ENCODE results near the gene COL5A1.

The COL5A1 gene

DNA sequence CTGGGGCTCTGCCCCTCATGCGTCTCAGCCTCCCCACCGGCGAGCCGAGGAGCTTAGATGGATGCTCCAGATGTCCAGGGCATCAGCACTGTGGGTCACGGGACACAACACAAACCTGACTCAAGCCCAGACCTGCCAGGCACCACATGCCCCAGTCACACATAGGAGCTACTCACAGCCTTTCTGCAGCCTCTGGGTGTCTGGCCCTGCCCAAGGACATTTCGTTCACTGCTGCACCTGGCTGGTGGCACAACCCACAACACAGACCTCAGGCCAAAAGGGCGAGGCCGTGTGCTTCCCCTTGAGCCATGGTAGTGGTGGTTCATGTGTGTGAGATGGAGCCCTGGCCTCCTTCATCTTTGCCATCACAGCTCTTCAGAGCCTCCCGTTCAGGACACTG lies 149.4 kb downstream of the COL5A1 start:
- no CpG with 5 or more reads among the region's 9 CpGs for WGBS (ENCODE audit: insufficient coverage, insufficient read length)

DNA sequence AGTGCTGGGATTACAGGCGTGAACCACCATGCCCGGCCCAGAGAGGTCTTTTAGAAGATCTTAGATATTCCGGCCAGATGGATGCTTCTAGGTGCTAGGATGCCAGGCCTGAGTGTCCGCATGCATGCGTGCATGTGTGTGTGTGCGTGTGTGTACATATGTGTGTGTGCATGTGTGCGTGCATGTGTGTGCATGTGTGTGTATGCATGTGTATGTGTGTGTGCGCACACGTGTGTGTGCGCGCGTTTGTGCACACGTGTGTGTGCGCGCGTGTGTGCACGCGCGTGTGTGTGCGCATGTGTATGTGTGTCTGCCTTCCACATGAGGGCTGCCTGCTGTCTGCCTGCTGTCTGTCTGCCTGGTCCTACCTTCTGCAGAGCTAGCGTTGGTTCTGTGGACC lies 151.0 kb downstream of the COL5A1 start:
- no CpG with 5 or more reads among the region's 21 CpGs for WGBS (ENCODE audit: insufficient coverage, insufficient read length)

More for the DNA sequence above, 149.4 kb downstream of the COL5A1 start:
- no peak overlapping the region for H3K4me3 ChIP-seq (ENCODE audit: low read length)
- no peaks in the 10 kb centered on the region for H3K9me3 ChIP-seq (ENCODE audit: control insufficient read depth, insufficient read depth, low read length)
- DNase-seq (ENCODE audit: low read depth, low spot score) = no peak
- H3K27ac ChIP-seq (ENCODE audit: low read length) = no peak overlapping the region
- H3K4me1 ChIP-seq (ENCODE audit: control insufficient read depth, insufficient read depth, low read length) = no peaks in the 10 kb centered on the region
- no peaks in the 10 kb centered on the region for H3K27me3 ChIP-seq (ENCODE audit: control insufficient read depth, insufficient read depth, low read length)
- H3K36me3 ChIP-seq (ENCODE audit: control insufficient read depth, insufficient read depth, low read length) = no peaks in the 10 kb centered on the region

DNA sequence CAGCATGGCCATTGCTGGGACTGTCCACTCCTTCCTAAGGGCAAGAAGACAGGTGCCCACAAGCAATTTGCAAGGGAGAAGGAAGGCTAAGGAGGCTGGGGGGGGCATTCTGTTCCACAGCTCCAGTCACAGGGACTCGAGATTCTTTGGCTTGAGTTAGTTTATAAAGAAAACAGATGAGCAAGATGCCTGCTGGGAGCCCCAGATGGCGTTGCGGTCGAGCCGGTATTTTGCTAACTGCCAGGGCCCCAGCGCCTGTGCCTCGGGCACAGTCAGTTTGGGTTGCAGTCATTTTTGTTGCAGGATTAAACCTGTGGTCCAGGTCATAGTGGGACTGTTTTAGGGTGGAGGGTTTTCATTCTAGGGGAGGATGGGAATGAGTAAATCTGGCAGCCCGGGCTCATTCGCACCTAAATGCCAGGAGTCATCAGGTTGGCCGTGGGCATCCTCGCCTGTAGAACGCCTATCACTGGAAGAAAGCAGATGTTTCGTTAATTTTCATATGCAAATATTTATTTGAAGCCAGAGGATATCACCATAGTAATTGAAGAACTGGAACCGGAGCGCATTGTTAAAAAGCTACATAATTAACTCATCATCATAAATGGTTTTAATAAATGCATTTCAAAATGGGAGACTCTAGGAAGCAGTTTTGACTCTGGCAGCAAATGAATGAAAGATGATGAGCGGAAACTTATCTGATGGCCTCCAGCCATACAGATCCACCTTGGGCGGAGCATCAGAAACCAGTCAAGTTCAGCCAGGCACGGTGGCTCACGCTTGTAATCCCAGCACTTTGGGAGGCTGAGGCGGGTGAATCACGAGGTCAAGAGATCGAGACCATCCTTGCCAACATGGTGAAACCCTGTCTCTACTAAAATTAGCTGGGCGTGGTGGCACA lies 151.9 kb downstream of the COL5A1 start:
- H3K27ac ChIP-seq (ENCODE audit: low read length) = no peak overlapping the region
- H3K9me3 ChIP-seq (ENCODE audit: control insufficient read depth, insufficient read depth, low read length) = no peaks in the 10 kb centered on the region
- H3K4me3 ChIP-seq (ENCODE audit: low read length) = no peak overlapping the region
- no CpG with 5 or more reads among the region's 23 CpGs for WGBS (ENCODE audit: insufficient coverage, insufficient read length)
- H3K27me3 ChIP-seq (ENCODE audit: control insufficient read depth, insufficient read depth, low read length) = no peaks in the 10 kb centered on the region
- no peaks in the 10 kb centered on the region for H3K4me1 ChIP-seq (ENCODE audit: control insufficient read depth, insufficient read depth, low read length)
- DNase-seq (ENCODE audit: low read depth, low spot score) = no peak
- no peaks in the 10 kb centered on the region for H3K36me3 ChIP-seq (ENCODE audit: control insufficient read depth, insufficient read depth, low read length)

More for the DNA sequence above, 151.0 kb downstream of the COL5A1 start:
- DNase-seq (ENCODE audit: low read depth, low spot score) = no peak
- no peaks in the 10 kb centered on the region for H3K27me3 ChIP-seq (ENCODE audit: control insufficient read depth, insufficient read depth, low read length)
- no peaks in the 10 kb centered on the region for H3K4me1 ChIP-seq (ENCODE audit: control insufficient read depth, insufficient read depth, low read length)
- no peaks in the 10 kb centered on the region for H3K9me3 ChIP-seq (ENCODE audit: control insufficient read depth, insufficient read depth, low read length)
- H3K27ac ChIP-seq (ENCODE audit: low read length) = no peak overlapping the region
- no peaks in the 10 kb centered on the region for H3K36me3 ChIP-seq (ENCODE audit: control insufficient read depth, insufficient read depth, low read length)
- H3K4me3 ChIP-seq (ENCODE audit: low read length) = no peak overlapping the region

DNA sequence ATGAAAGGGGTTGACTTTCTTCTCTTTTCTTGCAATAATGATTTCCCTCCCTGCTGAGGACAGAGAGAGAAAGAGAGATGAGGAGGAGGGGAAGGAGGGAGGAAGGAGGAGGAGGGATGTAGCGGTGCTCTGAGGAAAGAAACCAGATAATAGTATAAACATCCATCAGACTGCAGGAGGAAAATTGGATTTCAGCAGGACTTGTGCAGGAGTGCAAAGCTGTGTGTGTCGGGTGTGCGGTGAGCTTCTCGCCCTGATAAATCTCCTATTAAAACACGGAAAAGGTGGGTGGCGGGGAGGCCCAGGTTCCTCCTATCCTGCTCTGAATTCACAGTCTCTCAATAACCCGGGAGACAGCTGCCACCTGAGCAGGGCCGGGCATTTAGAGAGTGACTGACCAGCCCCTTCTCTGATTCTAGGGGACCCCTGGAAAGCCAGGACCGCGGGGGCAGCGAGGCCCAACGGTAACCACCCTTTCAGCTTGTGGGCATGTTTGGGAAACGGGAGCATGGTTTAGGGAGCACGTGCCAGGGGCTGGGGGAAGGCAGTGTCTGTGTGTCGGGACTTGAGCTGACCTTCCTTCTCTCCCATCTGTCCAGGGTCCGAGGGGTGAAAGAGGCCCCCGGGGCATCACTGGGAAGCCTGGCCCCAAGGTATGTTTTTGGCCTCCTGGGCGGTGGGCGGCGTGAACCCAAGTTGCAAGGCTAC lies 153.2 kb downstream of the COL5A1 start:
- no peaks in the 10 kb centered on the region for H3K27me3 ChIP-seq (ENCODE audit: control insufficient read depth, insufficient read depth, low read length)
- no peak overlapping the region for H3K27ac ChIP-seq (ENCODE audit: low read length)
- no peak overlapping the region for H3K4me3 ChIP-seq (ENCODE audit: low read length)
- H3K4me1 ChIP-seq (ENCODE audit: control insufficient read depth, insufficient read depth, low read length) = no peaks in the 10 kb centered on the region
- WGBS (ENCODE audit: insufficient coverage, insufficient read length) = no CpG with 5 or more reads among the region's 20 CpGs
- DNase-seq (ENCODE audit: low read depth, low spot score) = no peak
- H3K9me3 ChIP-seq (ENCODE audit: control insufficient read depth, insufficient read depth, low read length) = no peaks in the 10 kb centered on the region
- H3K36me3 ChIP-seq (ENCODE audit: control insufficient read depth, insufficient read depth, low read length) = no peaks in the 10 kb centered on the region

DNA sequence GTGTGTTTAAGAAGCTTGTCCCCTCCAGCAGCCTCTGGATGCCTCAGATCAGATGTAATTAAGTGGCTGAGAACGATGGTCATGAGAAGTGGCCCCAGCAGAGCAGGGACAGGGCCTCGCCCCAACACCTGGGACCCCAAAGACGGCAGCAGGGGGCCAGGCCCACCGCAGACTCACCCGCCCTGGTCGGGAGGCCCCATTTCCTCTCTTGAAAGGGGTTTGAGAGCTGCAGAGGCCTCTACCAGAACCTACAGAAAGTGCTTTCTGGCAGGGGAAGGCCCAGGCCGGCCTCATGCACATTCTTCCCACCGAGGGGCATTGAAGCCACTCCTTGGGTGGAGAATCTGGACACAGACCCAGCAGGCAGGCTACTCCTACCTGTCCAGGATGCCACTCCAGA lies 153.8 kb downstream of the COL5A1 start:
- no CpG with 5 or more reads among the region's 8 CpGs for WGBS (ENCODE audit: insufficient coverage, insufficient read length)
- H3K9me3 ChIP-seq (ENCODE audit: control insufficient read depth, insufficient read depth, low read length) = no peaks in the 10 kb centered on the region
- H3K4me3 ChIP-seq (ENCODE audit: low read length) = no peak overlapping the region
- H3K4me1 ChIP-seq (ENCODE audit: control insufficient read depth, insufficient read depth, low read length) = no peaks in the 10 kb centered on the region
- H3K27ac ChIP-seq (ENCODE audit: low read length) = no peak overlapping the region
- H3K27me3 ChIP-seq (ENCODE audit: control insufficient read depth, insufficient read depth, low read length) = no peaks in the 10 kb centered on the region
- no peak for DNase-seq (ENCODE audit: low read depth, low spot score)
- no peaks in the 10 kb centered on the region for H3K36me3 ChIP-seq (ENCODE audit: control insufficient read depth, insufficient read depth, low read length)

DNA sequence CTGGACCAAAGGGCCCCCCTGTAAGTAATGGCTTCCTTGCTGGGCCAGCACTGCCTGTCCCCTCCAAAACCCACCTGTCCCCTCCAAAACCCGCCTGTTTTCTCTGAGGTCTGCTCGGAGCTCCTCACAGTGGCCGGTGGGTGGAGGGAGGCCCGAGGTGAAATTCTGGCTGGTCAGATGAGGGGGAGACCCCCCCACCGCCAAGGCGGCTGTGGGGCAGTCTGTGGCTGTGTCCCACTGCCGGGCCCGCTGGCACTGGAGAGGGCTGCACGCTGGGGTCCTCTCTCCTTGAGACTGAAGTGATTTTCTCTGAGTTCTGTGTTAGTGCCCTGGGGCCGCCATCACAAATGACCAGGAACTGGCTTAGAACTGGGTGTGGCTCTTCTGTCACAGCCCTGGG lies 155.3 kb downstream of the COL5A1 start:
- no CpG with 5 or more reads among the region's 10 CpGs for WGBS (ENCODE audit: insufficient coverage, insufficient read length)
- H3K36me3 ChIP-seq (ENCODE audit: control insufficient read depth, insufficient read depth, low read length) = no peaks in the 10 kb centered on the region; the same call in 1 of the 2 replicates
- no peak overlapping the region for H3K27ac ChIP-seq (ENCODE audit: low read length)
- no peaks in the 10 kb centered on the region for H3K4me1 ChIP-seq (ENCODE audit: control insufficient read depth, insufficient read depth, low read length)
- no peaks in the 10 kb centered on the region for H3K9me3 ChIP-seq (ENCODE audit: control insufficient read depth, insufficient read depth, low read length)
- no peak for DNase-seq (ENCODE audit: low read depth, low spot score)
- H3K27me3 ChIP-seq (ENCODE audit: control insufficient read depth, insufficient read depth, low read length) = no peaks in the 10 kb centered on the region
- H3K4me3 ChIP-seq (ENCODE audit: low read length) = no peak overlapping the region

DNA sequence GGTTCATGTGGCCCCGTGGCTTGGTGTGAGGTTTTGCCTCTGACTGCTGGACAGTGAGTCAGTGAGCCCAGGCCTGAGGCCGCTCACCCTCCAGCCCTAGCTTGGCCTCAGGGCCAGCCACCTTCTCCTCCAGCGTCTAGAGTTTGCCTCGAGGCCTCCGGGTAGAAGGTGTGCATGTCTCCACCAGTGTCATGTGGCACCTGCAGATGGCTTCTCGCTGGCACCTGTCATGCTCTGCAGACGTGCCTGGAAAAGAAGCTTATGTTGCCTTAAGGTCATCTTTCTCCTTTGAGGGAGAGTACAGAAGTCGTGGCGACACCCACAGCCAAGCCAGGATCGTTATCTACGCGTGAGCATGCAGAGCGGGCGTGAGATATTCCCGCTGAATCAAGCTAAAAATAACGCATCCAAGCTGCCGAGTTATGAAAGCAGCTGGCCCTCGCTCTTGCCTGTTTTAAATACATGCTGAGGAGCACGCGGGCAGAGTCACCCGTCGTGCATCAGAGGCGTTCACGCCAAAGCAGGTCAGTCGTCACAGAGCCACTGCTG lies 159.3 kb downstream of the COL5A1 start:
- Histone ChIP-seq H3K4me3 (ENCODE audit: low read length) (no peak overlapping the region), H3K9me3 (ENCODE audit: control insufficient read depth, insufficient read depth, low read length) (no peaks in the 10 kb centered on the region), H3K36me3 (ENCODE audit: control insufficient read depth, insufficient read depth, low read length) (no peaks in the 10 kb centered on the region; the same call in 1 of the 2 replicates), H3K4me1 (ENCODE audit: control insufficient read depth, insufficient read depth, low read length) (no peaks in the 10 kb centered on the region), H3K27ac (ENCODE audit: low read length) (no peak overlapping the region), H3K27me3 (ENCODE audit: control insufficient read depth, insufficient read depth, low read length) (no peaks in the 10 kb centered on the region)
- WGBS (ENCODE audit: insufficient coverage, insufficient read length) = no CpG with 5 or more reads among the region's 25 CpGs
- no peak for DNase-seq (ENCODE audit: low read depth, low spot score)

DNA sequence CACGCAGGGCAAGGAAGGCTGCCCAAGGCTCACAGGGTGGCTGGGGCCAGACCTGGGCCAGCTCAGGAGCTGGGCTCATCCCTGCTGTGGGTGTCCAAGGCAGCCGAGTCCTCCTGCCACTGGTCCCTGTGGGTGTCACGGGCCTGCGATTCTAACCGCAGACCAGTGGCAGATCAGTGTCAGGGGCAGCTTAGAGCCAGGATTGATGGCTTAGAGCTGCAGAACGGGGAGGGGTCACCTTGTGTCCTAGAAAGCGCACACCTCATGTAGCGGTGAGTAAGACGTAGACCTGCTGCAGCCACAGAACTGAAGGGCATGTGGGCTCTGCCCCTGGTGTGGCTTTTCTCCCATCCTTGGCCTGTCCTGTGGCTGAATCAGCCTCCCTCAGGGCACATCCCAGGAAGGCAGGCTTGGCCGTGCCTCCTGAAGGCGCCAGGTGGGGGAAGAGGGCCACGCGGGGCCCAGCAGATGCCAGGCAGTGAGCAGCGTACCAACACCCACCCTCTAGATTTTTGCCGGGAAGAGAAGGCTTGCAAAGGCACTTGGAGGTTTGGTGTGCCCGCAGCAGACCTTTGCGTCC lies 160.7 kb downstream of the COL5A1 start:
- Histone ChIP-seq H3K27ac (ENCODE audit: low read length) (no peak overlapping the region), H3K4me3 (ENCODE audit: low read length) (no peak overlapping the region), H3K9me3 (ENCODE audit: control insufficient read depth, insufficient read depth, low read length) (no peaks in the 10 kb centered on the region), H3K4me1 (ENCODE audit: control insufficient read depth, insufficient read depth, low read length) (no peaks in the 10 kb centered on the region), H3K27me3 (ENCODE audit: control insufficient read depth, insufficient read depth, low read length) (no peaks in the 10 kb centered on the region), H3K36me3 (ENCODE audit: control insufficient read depth, insufficient read depth, low read length) (no peaks in the 10 kb centered on the region; the same call in 1 of the 2 replicates)
- WGBS (ENCODE audit: insufficient coverage, insufficient read length) = no CpG with 5 or more reads among the region's 17 CpGs
- no peak for DNase-seq (ENCODE audit: low read depth, low spot score)

DNA sequence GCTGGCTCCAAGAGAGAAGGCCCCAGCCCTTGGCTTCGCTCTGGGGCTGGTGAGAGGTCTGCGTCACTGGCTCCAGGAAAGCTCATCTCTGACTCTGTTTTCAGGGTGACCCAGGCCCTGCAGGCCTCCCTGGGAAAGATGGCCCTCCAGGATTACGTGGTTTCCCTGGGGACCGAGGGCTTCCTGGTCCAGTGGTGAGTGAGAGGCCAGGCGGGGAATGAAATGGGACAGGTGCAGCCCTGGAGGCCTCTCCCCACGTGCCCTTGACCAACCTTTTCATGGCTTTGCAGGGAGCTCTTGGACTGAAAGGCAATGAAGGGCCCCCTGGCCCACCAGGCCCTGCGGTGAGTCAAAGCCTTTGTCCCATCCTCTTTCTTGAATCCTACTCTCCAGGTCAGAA lies 163.3 kb downstream of the COL5A1 start:
- no CpG with 5 or more reads among the region's 7 CpGs for WGBS (ENCODE audit: insufficient coverage, insufficient read length)
- Histone ChIP-seq H3K9me3 (ENCODE audit: control insufficient read depth, insufficient read depth, low read length) (no peaks in the 10 kb centered on the region), H3K36me3 (ENCODE audit: control insufficient read depth, insufficient read depth, low read length) (no peaks in the 10 kb centered on the region; the same call in 1 of the 2 replicates), H3K27ac (ENCODE audit: low read length) (no peak overlapping the region), H3K4me1 (ENCODE audit: control insufficient read depth, insufficient read depth, low read length) (peaks cover 2% of the 10 kb centered on the region; the same call in 1 of the 2 replicates), H3K27me3 (ENCODE audit: control insufficient read depth, insufficient read depth, low read length) (no peaks in the 10 kb centered on the region), H3K4me3 (ENCODE audit: low read length) (no peak overlapping the region)
- no peak for DNase-seq (ENCODE audit: low read depth, low spot score)

Measured in iPS DF 6.9 (cell line).